Muscle of leg (tissue), 11 donors: Measurements from ENCODE around the gene FAM120A. TPM values are rescaled to one million over a fixed set of nuclear protein-coding genes. Genes with fewer than 3 reads are reported as not detected.

Experiments
- DNase-seq: peaks from one replicate; pipeline ENCODE4 v3.0.0; 2013
- H3K27ac ChIP-seq: one replicate; pipeline ENCODE4 v1.5.1; 2013; ENCODE audit warnings: mild to moderate bottlenecking, low read length, control low read depth
- H3K27me3 ChIP-seq: one replicate; pipeline ENCODE4 v1.6.1; 2013; ENCODE audit warnings: low read length; ENCODE audit not compliant: control insufficient read depth, insufficient read depth
- H3K36me3 ChIP-seq: one replicate; pipeline ENCODE4 v1.6.1; 2013; ENCODE audit warnings: low read length; ENCODE audit not compliant: control insufficient read depth, insufficient read depth
- H3K4me1 ChIP-seq: one replicate; pipeline ENCODE4 v1.6.1; 2013; ENCODE audit warnings: low read length; ENCODE audit not compliant: control insufficient read depth, insufficient read depth
- H3K4me3 ChIP-seq: one replicate; pipeline ENCODE4 v1.5.1; 2013; ENCODE audit warnings: low read length, control low read depth
- H3K9me3 ChIP-seq: replicated peaks from 2 replicates; pipeline ENCODE4 v1.6.1; 2013; ENCODE audit warnings: low read depth, low read length; ENCODE audit not compliant: control insufficient read depth
- WGBS: methylation state at CpG from one replicate; pipeline ENCODE4 v1.1.5; 2013; ENCODE audit warnings: missing lambda C conversion rate; ENCODE audit not compliant: insufficient coverage; 5-methylcytosine and 5-hydroxymethylcytosine counted together
- polyA plus RNA-seq, 8 donors: library from polyadenylated mRNA; unstranded; fragments of 120-200 nt; gene quantifications; one replicate each; pipeline versions ENCODE4 v1.2.1 to v1.2.3, GENCODE V29; 2013; ENCODE audit warnings: inconsistent platforms in 1 of 8, low replicate concordance in 1 of 8; ENCODE audit not compliant: insufficient read length in 8 of 8, insufficient read depth in 1 of 8
- total RNA-seq: library from RNA; stranded (reverse); fragments of 120-200 nt; gene quantifications from one replicate; pipeline ENCODE4 v1.2.4, GENCODE V29; 2013

Gene FAM120A
- total and polyA plus RNA-seq, 9 donors, result 45.8 to 68.3 (median 61.3) TPM

DNA sequence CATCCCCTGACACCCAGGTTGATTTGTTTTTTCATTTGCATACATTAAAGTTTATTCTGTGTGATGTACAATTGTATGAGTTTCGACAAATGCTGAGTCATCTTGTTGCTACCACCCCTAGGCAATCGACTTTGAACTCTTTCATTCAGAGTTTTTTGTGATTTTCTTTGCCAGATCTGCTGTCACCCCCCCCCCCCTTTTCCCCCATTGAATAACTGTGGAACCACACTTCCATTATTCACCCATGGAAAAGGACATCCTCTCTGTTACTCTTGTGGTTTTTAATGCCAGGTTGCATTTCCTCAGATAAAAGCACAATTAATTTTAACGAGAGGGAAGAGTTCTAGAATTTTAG, 15.6 kb downstream of the FAM120A start:
- DNase-seq, result no peak
- Histone ChIP-seq H3K27me3 (no peaks in the 10 kb centered on the region), H3K4me3 (no peak overlapping the region), H3K27ac (no peak overlapping the region), H3K9me3 (no peaks in the 10 kb centered on the region), H3K36me3 (peaks cover 2% of the 10 kb centered on the region), H3K4me1 (peaks cover 15% of the 10 kb centered on the region)
- no CpG with 5 or more reads among the region's 3 CpGs for WGBS

DNA sequence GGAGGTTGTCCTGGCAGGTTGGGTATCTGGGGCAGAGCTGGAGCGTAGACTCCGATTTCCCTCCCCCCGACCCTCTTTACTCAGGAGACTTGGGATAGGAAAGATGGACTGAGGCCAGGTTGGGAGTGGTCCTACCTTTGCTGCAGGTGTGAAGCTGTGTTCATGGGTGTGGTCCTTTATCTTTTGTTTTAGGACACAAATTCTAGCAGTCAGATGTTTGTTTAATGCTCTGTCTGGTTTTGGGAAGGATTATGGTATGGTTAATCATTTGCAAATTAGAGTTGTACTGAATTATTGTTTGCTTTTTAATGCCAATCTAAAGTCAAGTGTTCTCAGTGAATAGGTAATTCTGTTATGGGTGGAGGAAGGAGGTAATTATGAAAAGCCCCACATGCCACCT, 16.0 kb downstream of the FAM120A start:
- Histone ChIP-seq H3K4me1 (peaks cover 15% of the 10 kb centered on the region), H3K4me3 (no peak overlapping the region), H3K27me3 (no peaks in the 10 kb centered on the region), H3K9me3 (no peaks in the 10 kb centered on the region), H3K36me3 (peaks cover 6% of the 10 kb centered on the region), H3K27ac (no peak overlapping the region)
- no peak for DNase-seq
- WGBS, result no CpG with 5 or more reads among the region's 3 CpGs

DNA sequence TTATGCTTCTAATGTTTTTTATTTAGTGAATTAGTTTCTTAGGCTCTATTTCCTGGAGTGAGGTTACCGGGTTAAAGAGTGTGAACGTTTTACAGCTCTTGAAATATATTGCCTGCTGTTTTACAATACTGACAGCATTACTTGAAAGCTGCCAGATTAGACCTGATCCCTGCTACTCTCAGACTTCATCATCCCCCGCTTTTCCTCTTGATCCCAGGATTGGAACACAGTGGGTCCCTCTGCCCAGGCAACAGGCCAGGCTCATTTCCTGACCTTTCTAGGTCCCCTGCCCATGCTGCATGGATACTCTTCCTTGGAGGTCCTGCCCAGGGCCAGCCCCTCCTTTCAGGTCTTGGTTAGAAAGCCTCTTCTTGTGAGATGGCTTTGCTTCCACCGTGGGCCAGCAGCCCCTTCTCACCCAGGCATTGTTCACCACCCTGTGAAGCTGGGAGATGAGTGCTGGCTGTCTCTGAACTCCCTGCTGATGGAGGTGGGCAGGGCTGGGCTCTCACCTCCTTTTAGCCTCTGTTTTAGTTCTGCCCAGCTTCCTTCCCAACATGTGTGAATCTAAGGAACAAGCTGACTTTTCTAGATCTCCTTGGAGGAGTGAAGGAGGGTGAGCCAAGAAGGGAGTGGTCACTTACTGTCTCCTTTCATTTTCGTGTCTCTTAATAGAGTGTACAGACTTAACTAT, 17.4 kb downstream of the FAM120A start:
- H3K27ac ChIP-seq, result peak overlapping the region; percentile 7
- no peaks in the 10 kb centered on the region for H3K9me3 ChIP-seq
- peaks cover 6% of the 10 kb centered on the region for H3K36me3 ChIP-seq
- peaks cover 15% of the 10 kb centered on the region for H3K4me1 ChIP-seq
- 8% methylated on average over 1 of the region's 5 CpGs for WGBS
- H3K4me3 ChIP-seq, result no peak overlapping the region
- H3K27me3 ChIP-seq, result no peaks in the 10 kb centered on the region
- DNase-seq, result peak; percentile 88

DNA sequence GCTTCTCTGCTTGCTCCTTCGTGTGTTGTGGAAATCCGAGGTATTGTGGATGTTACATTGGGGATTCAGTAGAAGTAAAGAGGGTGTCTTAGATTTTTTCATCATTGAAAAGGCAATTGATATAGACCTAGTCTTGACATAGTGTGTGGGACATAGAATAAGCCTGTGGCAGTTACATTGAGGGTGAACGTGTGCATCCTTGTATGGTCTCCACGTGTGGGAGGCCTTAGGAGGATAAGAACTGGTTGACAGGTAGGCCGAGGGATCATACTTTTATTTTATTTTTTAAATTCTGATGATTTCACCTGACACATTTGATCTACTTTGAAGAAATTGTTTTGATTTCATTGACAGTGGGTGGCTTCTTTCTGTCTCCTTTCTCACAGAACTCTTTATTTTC, 18.9 kb downstream of the FAM120A start:
- H3K27me3 ChIP-seq, result no peaks in the 10 kb centered on the region
- H3K4me3 ChIP-seq, result no peak overlapping the region
- peaks cover 15% of the 10 kb centered on the region for H3K4me1 ChIP-seq
- peaks cover 8% of the 10 kb centered on the region for H3K36me3 ChIP-seq
- no peak for DNase-seq
- 79% methylated on average over 2 of the region's 5 CpGs for WGBS
- no peak overlapping the region for H3K27ac ChIP-seq
- H3K9me3 ChIP-seq, result no peaks in the 10 kb centered on the region

DNA sequence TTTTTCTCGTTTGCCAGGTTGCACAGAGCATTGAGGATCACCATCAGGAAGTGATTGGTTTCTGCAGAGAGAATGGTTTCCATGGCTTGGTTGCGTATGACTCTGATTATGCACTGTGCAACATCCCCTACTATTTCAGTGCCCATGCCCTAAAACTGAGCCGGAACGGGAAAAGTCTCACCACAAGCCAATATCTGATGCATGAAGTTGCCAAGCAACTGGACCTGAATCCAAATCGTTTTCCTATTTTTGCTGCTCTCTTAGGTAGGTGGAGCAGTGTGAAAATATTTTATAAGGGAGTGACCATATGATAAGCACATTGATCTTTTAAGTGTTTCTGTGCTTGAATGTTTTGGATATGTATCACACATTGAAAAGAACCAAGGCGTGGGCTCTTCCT, 19.6 kb downstream of the FAM120A start:
- no peaks in the 10 kb centered on the region for H3K27me3 ChIP-seq
- DNase-seq, result no peak
- H3K27ac ChIP-seq, result no peak overlapping the region
- H3K4me1 ChIP-seq, result peaks cover 15% of the 10 kb centered on the region
- 100% methylated on average over 1 of the region's 6 CpGs for WGBS
- H3K9me3 ChIP-seq, result no peaks in the 10 kb centered on the region
- no peak overlapping the region for H3K4me3 ChIP-seq
- peaks cover 11% of the 10 kb centered on the region for H3K36me3 ChIP-seq

DNA sequence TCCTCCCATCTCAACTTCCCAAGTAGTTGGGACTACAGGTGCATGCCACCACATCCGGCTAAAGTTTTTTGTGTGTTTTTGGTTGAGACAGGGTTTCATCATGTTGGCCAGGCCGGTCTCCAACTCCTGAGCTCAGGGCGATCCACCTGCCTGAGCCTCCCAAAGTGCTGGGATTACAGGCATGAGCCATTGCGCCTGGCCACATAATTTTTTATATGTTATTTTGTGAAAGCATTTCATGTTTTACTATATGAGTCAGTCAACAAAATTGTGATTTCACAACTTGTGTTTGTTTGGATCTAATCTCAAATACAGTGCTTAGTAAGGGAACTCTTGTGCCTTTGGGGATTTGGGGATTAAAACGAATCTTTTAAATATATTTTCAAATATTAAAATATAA, 21.9 kb downstream of the FAM120A start:
- no CpG with 5 or more reads among the region's 5 CpGs for WGBS
- Histone ChIP-seq H3K27ac (no peak overlapping the region), H3K36me3 (peaks cover 11% of the 10 kb centered on the region), H3K27me3 (no peaks in the 10 kb centered on the region), H3K4me1 (peaks cover 5% of the 10 kb centered on the region), H3K9me3 (no peaks in the 10 kb centered on the region), H3K4me3 (no peak overlapping the region)
- DNase-seq, result no peak

DNA sequence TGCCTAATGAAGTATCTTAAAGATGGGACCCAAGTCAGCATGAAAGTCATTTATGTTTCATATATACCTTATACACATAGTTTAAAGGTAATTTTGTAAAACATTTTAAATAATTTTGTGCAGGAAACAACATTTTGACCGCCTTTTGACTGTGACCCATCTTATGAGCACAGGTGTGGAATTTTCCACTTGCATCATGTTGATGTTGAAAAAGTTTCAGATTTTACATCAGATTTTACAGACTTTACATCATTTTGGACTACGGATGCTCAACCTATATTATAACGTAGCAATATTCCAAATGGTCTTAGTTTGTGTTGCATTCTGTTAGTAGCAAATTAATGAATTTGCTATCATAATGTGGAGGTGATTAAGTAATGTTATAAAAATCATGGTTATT, 23.6 kb downstream of the FAM120A start:
- Histone ChIP-seq H3K9me3 (no peaks in the 10 kb centered on the region), H3K4me3 (no peak overlapping the region), H3K27me3 (no peaks in the 10 kb centered on the region), H3K27ac (no peak overlapping the region), H3K4me1 (no peaks in the 10 kb centered on the region), H3K36me3 (peaks cover 11% of the 10 kb centered on the region)
- WGBS, result no CpG with 5 or more reads among the region's 3 CpGs
- no peak for DNase-seq

DNA sequence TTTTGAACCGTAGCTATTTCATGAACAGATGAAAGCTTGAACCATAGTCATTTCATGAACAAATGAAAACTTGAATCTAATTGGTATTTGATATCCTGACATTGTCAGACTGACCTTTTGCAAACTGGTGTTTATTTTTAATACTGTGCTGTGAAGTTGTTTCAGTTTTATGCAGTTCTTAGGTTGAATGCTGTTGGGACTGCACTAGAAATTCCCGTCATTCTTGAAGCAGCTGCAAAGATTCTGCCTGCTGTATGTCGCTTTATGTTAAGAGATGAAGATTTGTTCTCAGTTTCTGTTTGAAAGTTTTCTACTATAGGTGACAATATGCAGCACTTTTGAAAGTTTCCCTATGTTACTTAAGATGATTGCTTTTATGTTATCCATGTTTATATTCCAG, 24.4 kb downstream of the FAM120A start:
- H3K4me1 ChIP-seq, result no peaks in the 10 kb centered on the region
- WGBS, result 80% methylated on average over 1 of the region's 3 CpGs
- no peak for DNase-seq
- peaks cover 11% of the 10 kb centered on the region for H3K36me3 ChIP-seq
- no peaks in the 10 kb centered on the region for H3K27me3 ChIP-seq
- H3K4me3 ChIP-seq, result no peak overlapping the region
- H3K9me3 ChIP-seq, result no peaks in the 10 kb centered on the region
- no peak overlapping the region for H3K27ac ChIP-seq

DNA sequence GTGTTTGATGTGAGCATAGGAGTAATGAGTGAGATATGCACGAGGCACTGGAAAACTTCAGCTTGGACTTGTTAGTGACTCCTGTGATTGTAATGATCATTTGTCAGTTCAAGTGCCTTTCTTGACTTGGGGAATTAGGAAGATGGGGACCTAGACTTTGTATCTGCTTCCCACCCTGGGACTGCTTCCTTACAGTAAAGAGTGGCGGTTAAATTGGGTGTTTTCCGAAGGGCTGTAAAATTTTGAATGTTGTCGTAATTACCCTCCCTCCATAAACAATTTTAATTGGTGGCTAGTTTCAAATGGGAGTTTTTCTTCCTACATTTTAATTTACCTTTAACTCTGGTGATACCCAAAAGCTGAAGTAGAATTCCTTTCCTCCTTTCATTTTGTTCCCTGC, 25.4 kb downstream of the FAM120A start:
- Histone ChIP-seq H3K9me3 (no peaks in the 10 kb centered on the region), H3K4me3 (no peak overlapping the region), H3K27me3 (no peaks in the 10 kb centered on the region), H3K27ac (no peak overlapping the region), H3K36me3 (peaks cover 11% of the 10 kb centered on the region), H3K4me1 (no peaks in the 10 kb centered on the region)
- no peak for DNase-seq
- 57% methylated on average over 1 of the region's 4 CpGs for WGBS

DNA sequence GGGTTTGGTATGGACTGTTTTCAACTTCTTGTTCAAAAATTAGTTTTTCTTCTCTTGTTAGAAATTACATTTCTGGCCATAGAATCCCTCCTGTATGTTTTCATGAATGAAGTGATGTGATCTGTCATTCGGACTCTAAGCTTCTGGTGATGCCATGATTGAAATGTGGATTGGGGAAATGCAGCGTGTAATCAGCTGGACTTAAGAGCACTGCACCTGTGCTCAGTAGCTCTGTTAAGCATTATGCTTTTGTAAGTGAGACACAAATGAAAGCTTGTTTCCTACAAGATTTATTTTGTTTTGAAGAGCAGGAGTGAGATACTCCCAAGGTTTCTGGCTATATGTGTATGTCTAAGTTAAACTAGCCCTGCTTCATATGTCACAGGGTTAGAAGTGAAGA, 25.9 kb downstream of the FAM120A start:
- Histone ChIP-seq H3K4me3 (no peak overlapping the region), H3K36me3 (peaks cover 8% of the 10 kb centered on the region), H3K27me3 (no peaks in the 10 kb centered on the region), H3K27ac (no peak overlapping the region), H3K4me1 (no peaks in the 10 kb centered on the region), H3K9me3 (no peaks in the 10 kb centered on the region)
- no peak for DNase-seq
- WGBS, result 53% methylated on average over 2 of the region's 2 CpGs

DNA sequence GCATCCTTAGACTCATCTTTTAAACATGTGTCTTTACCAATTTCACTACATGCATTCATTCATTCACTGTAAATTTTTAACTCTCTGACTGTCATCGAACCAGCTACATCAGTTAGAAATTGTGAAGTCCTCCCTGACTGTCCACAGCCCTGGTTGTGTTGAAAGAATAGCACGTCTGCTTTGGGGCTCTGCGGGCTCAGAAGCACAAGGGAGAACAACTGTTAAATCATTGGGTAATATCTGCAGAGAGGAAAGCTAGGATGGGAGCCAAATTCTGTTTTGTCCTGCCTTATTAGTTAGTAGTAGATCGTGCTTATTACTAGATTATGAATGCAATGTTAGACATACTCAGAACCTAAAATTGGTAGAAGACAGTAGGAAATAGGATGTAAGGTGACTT, 28.2 kb downstream of the FAM120A start:
- Histone ChIP-seq H3K27ac (no peak overlapping the region), H3K27me3 (no peaks in the 10 kb centered on the region), H3K36me3 (peaks cover 13% of the 10 kb centered on the region), H3K4me1 (no peaks in the 10 kb centered on the region), H3K9me3 (no peaks in the 10 kb centered on the region), H3K4me3 (no peak overlapping the region)
- WGBS, result 60% methylated on average over 1 of the region's 4 CpGs
- DNase-seq, result peak; percentile 17
